ENCODE data around the gene CUL7.

- TF ChIP-seq CTCF (IDR thresholded peaks at IDR 0.05) (no peak), POLR2A (IDR thresholded peaks at IDR 0.05) (no peak), EP300 (IDR thresholded peaks at IDR 0.05) (no peak)
Observed at GRCh38 chr6:43026365-43026764, 27.3 kb downstream of the CUL7 start.
